ENCODE measurements around the gene CHGA.

Gene CHGA

GRCh38 chr14:92963301-92964123 is 40.6 kb downstream of the CHGA start:
- DNase-seq: no peak

- DNase-seq: no peak
Measured at GRCh38 chr14:92964124-92965109, 41.5 kb downstream of the CHGA start.

GRCh38 chr14:92965281-92965680 is 42.3 kb downstream of the CHGA start:
- DNase-seq: no peak

GRCh38 chr14:92967346-92967926 is 44.5 kb downstream of the CHGA start:
- DNase-seq: no peak

GRCh38 chr14:92968291-92969020 is 45.5 kb downstream of the CHGA start:
- no peak for DNase-seq

GRCh38 chr14:92969430-92969829 is 46.5 kb downstream of the CHGA start:
- no peak for DNase-seq

GRCh38 chr14:92969871-92970270 is 46.9 kb downstream of the CHGA start:
- DNase-seq: no peak

- no peak for DNase-seq
Measured at GRCh38 chr14:92970271-92970670, 47.3 kb downstream of the CHGA start.

GRCh38 chr14:92971601-92972180 is 48.7 kb downstream of the CHGA start:
- DNase-seq: no peak

- no peak for DNase-seq
Measured at GRCh38 chr14:92973261-92973797, 50.4 kb downstream of the CHGA start.

GRCh38 chr14:92973798-92974372 is 50.9 kb downstream of the CHGA start:
- DNase-seq: no peak

GRCh38 chr14:92974541-92975345 is 51.8 kb downstream of the CHGA start:
- no peak for DNase-seq

- DNase-seq: no peak
Measured at GRCh38 chr14:92976268-92976667, 53.3 kb downstream of the CHGA start.

- no peak for DNase-seq
Measured at GRCh38 chr14:92978229-92979021, 55.5 kb downstream of the CHGA start.

- no peak for DNase-seq
Measured at GRCh38 chr14:92980866-92981265, 57.9 kb downstream of the CHGA start.

- DNase-seq: no peak
Measured at GRCh38 chr14:92981726-92982125, 58.8 kb downstream of the CHGA start.

- no peak for DNase-seq
Measured at GRCh38 chr14:92982956-92983355, 60.0 kb downstream of the CHGA start.

- no peak for DNase-seq
Measured at GRCh38 chr14:92984082-92984788, 61.3 kb downstream of the CHGA start.
